MM.1S (cell line): ENCODE results near the gene GDPD5.

ENCODE experiments used
- DNase-seq: peaks from one replicate; pipeline ENCODE4 v3.0.0-alpha.2; 2015
- H2AFZ ChIP-seq: fragments of 300-600 bp; sonication (generic); 2 replicates; pipeline ENCODE4 v1.6.0; 2016; ENCODE audit warnings: antibody characterized with exemption, low read length
- H3F3A ChIP-seq: fragments of 300-600 bp; sonication (generic); 2 replicates; pipeline ENCODE4 v1.6.1; 2016; ENCODE audit warnings: mild to moderate bottlenecking, antibody characterized with exemption, low read length, moderate library complexity, mixed read lengths; ENCODE audit not compliant: insufficient read depth
- H3K27ac ChIP-seq: fragments of 300-600 bp; sonication (generic); 2 replicates; pipeline ENCODE4 v1.5.1; 2016; ENCODE audit warnings: mild to moderate bottlenecking, low read length
- H3K27me3 ChIP-seq: fragments of 300-600 bp; sonication (generic); replicated peaks from 2 replicates; pipeline ENCODE4 v1.6.0; 2016; ENCODE audit warnings: low read length; ENCODE audit not compliant: insufficient read depth
- H3K36me3 ChIP-seq: fragments of 300-600 bp; sonication (generic); replicated peaks from 2 replicates; pipeline ENCODE4 v1.6.1; 2016; ENCODE audit warnings: mild to moderate bottlenecking, low read length, mixed read lengths; ENCODE audit not compliant: insufficient read depth
- H3K4me1 ChIP-seq: fragments of 300-600 bp; sonication (generic); 2 replicates; pipeline ENCODE4 v1.6.1; 2016; ENCODE audit warnings: low read length, mixed read lengths
- H3K4me2 ChIP-seq: fragments of 300-600 bp; sonication (generic); 2 replicates; pipeline ENCODE4 v1.6.0; 2016; ENCODE audit warnings: low read depth, low read length
- H3K4me3 ChIP-seq: fragments of 300-600 bp; sonication (generic); 2 replicates; pipeline ENCODE4 v1.5.1; 2016; ENCODE audit warnings: low read length, mixed read lengths
- H3K79me2 ChIP-seq: fragments of 300-600 bp; sonication (generic); 2 replicates; pipeline ENCODE4 v1.6.1; 2016; ENCODE audit warnings: mixed run types, low read length, mixed read lengths
- H3K9ac ChIP-seq: fragments of 300-600 bp; sonication (generic); 2 replicates; pipeline ENCODE4 v1.6.1; 2016; ENCODE audit warnings: low read length, mixed read lengths
- H3K9me2 ChIP-seq: fragments of 300-600 bp; sonication (generic); replicated peaks from 2 replicates; pipeline ENCODE4 v1.6.1; 2016; ENCODE audit warnings: mild to moderate bottlenecking, low read length, mixed read lengths; ENCODE audit not compliant: insufficient read depth
- H3K9me3 ChIP-seq: fragments of 300-600 bp; sonication (generic); replicated peaks from 2 replicates; pipeline ENCODE4 v1.6.1; 2016; ENCODE audit warnings: mild to moderate bottlenecking, low read length, mixed read lengths; ENCODE audit not compliant: insufficient read depth
- H4K20me1 ChIP-seq: fragments of 300-600 bp; sonication (generic); 2 replicates; pipeline ENCODE4 v1.6.1; 2016; ENCODE audit warnings: mild to moderate bottlenecking, low read length, moderate library complexity, mixed read lengths; ENCODE audit not compliant: insufficient read depth
- EZH2 ChIP-seq: fragments of 300-600 bp; sonication (generic); optimal IDR thresholded peaks from 2 replicates; pipeline ENCODE3; 2017; ENCODE audit warnings: low read depth, mild to moderate bottlenecking, antibody characterized with exemption, low read length, mixed read lengths
- EZH2phosphoT487 ChIP-seq: fragments of 300-600 bp; sonication (generic); IDR thresholded peaks from 2 replicates; pipeline ENCODE4 v1.6.1; 2018; ENCODE audit warnings: antibody characterized with exemption, low read length
- TF ChIP-seq, protein P1 (sequence below): fragments of 300-600 bp; sonication (generic); IDR thresholded peaks from 2 replicates; pipeline ENCODE4 v1.5.1; 2016; ENCODE audit warnings: antibody characterized with exemption, low read length, mixed read lengths

Gene GDPD5

DNA sequence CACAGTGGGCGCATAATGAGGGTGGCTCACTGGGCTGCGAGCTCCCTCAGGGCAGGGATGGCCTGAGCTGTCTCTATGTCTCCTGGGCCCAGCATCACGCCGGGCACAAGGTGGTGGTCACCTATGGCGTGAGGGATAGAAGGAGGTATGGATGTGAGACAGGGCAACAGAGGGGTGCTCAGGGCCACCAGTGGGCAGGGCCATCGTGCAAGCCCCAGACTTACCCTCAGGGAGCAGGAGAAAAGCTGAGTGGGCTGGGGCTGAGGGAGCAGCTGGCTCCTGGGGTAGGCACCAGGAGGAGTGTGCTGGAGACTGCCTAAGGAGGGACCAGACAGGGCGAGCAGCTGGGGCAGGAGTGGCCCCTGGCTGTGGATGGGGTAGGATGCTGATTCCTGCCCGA is 58.4 kb downstream of the GDPD5 start:
- Histone ChIP-seq H3K27ac (no peak overlapping the region), H3K27me3 (peaks cover 21% of the 10 kb centered on the region; the same call in 1 of the 2 replicates), H3K4me2 (no peak overlapping the region), H2AFZ (no peak overlapping the region), H3K9ac (no peak overlapping the region), H3K36me3 (no peaks in the 10 kb centered on the region), H3K4me1 (no peaks in the 10 kb centered on the region), H3K9me2 (no peaks in the 10 kb centered on the region), H3K9me3 (no peaks in the 10 kb centered on the region), H3F3A (no peaks in the 10 kb centered on the region), H4K20me1 (no peaks in the 10 kb centered on the region), H3K4me3 (no peak overlapping the region), H3K79me2 (no peaks in the 10 kb centered on the region)
- TF ChIP-seq EZH2phosphoT487 (no peak), EZH2 (no peak)
- TF ChIP-seq, protein P1, sequence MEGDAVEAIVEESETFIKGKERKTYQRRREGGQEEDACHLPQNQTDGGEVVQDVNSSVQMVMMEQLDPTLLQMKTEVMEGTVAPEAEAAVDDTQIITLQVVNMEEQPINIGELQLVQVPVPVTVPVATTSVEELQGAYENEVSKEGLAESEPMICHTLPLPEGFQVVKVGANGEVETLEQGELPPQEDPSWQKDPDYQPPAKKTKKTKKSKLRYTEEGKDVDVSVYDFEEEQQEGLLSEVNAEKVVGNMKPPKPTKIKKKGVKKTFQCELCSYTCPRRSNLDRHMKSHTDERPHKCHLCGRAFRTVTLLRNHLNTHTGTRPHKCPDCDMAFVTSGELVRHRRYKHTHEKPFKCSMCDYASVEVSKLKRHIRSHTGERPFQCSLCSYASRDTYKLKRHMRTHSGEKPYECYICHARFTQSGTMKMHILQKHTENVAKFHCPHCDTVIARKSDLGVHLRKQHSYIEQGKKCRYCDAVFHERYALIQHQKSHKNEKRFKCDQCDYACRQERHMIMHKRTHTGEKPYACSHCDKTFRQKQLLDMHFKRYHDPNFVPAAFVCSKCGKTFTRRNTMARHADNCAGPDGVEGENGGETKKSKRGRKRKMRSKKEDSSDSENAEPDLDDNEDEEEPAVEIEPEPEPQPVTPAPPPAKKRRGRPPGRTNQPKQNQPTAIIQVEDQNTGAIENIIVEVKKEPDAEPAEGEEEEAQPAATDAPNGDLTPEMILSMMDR, result no peak
- no peak for DNase-seq

DNA sequence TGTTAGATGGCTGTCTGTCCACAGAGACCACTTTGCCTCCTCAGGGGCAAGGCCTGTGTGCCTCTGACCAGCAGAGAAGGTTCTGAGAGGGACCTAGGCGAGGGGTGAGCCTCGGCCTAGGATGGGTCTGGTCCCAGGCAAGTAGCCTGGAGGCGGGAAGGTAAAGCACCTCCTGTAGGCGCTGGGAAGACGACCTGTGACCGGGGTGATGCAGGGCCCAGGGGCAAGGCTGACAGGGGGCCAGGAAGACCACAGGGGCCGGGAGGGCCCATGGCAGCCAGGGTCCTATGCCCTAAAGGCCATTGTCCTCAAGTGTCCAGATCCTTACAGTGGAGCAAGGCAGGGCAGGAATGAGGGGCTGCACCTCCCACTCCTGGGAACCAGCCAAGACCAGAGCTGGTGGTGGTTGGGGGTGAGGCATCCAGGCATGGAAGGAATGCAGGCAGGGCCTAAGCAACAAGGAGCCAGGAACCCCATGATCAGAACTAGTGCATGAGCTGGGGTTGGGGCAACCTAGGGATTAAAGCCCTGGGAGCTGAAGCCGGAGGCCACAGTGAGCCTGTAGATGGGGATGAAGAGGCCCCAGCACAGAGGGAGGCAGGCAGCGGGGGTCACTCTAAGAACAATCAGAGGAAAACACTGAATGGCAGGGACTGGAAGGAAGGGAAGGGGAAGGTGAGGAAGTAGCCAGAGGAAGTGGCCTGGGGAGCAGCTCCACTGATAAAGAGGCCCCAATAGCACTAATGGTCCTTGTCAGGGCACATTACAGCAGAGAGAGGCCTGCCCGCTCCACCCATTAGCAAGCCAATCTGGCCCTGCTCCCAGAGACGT is 59.8 kb downstream of the GDPD5 start:
- no peaks in the 10 kb centered on the region for H3K9me2 ChIP-seq
- no peaks in the 10 kb centered on the region for H4K20me1 ChIP-seq
- H3K36me3 ChIP-seq, result no peaks in the 10 kb centered on the region
- no peak for DNase-seq
- peaks cover 21% of the 10 kb centered on the region; the same call in 1 of the 2 replicates for H3K27me3 ChIP-seq
- H3K27ac ChIP-seq, result no peak overlapping the region
- no peak overlapping the region for H3K9ac ChIP-seq
- H3F3A ChIP-seq, result no peaks in the 10 kb centered on the region
- no peak overlapping the region for H3K4me2 ChIP-seq
- no peak overlapping the region for H3K4me3 ChIP-seq
- H3K4me1 ChIP-seq, result no peaks in the 10 kb centered on the region
- no peaks in the 10 kb centered on the region for H3K79me2 ChIP-seq
- TF ChIP-seq, protein P1, result no peak
- no peak for TF ChIP-seq EZH2
- H3K9me3 ChIP-seq, result no peaks in the 10 kb centered on the region
- no peak overlapping the region for H2AFZ ChIP-seq

DNA sequence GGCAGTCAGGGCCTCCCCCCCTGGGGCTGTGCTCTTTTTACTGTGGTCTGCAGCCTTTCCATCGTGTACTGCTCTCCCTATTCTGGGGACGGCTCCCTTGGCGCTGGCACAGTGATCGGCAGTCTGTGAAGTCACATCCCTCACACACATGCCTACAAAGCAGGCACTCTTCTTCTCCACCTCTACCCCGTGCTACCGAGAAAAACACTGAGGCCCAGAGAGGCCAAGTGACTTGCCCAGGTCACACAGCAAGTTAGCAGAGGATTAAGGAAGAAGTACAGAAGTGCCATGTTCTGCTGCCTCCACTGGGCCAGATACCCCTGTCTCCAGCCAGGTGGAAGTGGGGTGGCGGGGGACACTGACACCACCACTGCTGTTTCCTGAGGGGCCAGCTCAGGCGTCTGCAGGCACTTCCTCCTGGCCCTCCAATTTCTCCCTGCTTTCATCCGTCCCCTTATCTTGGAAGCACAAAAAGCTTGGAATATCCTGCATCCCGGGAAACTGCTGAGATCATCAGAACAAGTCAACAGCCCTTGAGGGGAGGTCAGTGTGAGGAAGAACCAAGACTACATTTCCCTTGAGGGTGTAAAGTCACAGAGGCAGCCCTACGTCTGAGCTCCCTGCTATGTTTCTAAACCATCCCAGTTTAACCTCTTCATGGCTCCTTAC is 62.5 kb downstream of the GDPD5 start:
- H3F3A ChIP-seq, result no peaks in the 10 kb centered on the region
- no peaks in the 10 kb centered on the region for H4K20me1 ChIP-seq
- no peak for TF ChIP-seq EZH2
- no peak for TF ChIP-seq EZH2phosphoT487
- TF ChIP-seq, protein P1, result no peak
- no peaks in the 10 kb centered on the region for H3K36me3 ChIP-seq
- no peaks in the 10 kb centered on the region for H3K79me2 ChIP-seq
- DNase-seq, result no peak
- H3K27ac ChIP-seq, result no peak overlapping the region
- no peaks in the 10 kb centered on the region for H3K9me2 ChIP-seq
- H3K4me1 ChIP-seq, result no peaks in the 10 kb centered on the region
- no peak overlapping the region for H2AFZ ChIP-seq
- H3K4me2 ChIP-seq, result no peak overlapping the region
- no peak overlapping the region for H3K4me3 ChIP-seq
- no peaks in the 10 kb centered on the region for H3K9me3 ChIP-seq
- peaks cover 7% of the 10 kb centered on the region; the same call in 1 of the 2 replicates for H3K27me3 ChIP-seq
- H3K9ac ChIP-seq, result no peak overlapping the region
